ENCODE measurements around the gene DNAH17.

Gene DNAH17

DNA sequence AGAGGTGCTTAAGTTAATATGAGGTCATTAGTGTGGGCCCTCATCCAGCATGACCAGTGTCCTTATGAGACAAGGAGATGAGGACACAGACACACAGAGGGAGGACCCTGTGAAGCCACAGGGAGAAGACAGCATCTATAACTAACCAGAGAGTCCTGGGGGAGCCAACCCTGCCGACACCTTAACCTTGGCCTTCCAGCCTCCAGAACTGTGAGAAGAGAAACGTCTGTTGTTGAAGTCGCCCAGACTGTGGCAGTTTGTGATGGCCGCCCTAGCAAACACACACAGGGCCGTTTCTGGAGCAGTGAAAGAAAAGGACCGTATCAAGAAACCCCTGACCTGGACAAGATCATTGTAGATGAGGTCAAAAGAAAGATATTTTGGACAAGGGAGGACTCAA lies 26.7 kb downstream of the DNAH17 start:
- H3K27ac ChIP-seq, result no peak overlapping the region
- DNase-seq (ENCODE audit: low spot score), result no peak
- TF ChIP-seq, protein P1, sequence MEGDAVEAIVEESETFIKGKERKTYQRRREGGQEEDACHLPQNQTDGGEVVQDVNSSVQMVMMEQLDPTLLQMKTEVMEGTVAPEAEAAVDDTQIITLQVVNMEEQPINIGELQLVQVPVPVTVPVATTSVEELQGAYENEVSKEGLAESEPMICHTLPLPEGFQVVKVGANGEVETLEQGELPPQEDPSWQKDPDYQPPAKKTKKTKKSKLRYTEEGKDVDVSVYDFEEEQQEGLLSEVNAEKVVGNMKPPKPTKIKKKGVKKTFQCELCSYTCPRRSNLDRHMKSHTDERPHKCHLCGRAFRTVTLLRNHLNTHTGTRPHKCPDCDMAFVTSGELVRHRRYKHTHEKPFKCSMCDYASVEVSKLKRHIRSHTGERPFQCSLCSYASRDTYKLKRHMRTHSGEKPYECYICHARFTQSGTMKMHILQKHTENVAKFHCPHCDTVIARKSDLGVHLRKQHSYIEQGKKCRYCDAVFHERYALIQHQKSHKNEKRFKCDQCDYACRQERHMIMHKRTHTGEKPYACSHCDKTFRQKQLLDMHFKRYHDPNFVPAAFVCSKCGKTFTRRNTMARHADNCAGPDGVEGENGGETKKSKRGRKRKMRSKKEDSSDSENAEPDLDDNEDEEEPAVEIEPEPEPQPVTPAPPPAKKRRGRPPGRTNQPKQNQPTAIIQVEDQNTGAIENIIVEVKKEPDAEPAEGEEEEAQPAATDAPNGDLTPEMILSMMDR (IDR thresholded peaks at IDR 0.05), result no peak
- no peak overlapping the region for H3K4me3 ChIP-seq

DNA sequence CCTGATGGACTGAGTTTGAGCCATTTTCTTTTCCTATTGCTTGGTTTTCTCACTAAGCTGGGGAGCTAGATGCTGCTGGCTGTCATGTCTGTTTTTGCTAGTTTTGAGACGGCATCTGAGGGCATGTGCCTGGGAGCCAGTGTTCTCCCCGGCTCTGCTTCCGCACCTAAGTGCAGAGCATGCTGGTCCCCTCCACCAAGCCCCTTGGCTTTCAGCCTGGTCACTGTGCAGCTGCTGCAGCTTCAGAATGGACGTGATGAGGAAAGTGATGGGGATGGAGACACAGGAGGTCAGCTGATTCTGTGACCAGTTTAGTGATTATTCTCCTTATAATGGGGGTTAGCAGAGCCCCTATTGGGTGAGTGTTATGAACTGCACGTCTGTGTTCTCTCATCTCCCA lies 28.5 kb downstream of the DNAH17 start:
- H3K27ac ChIP-seq, result no peak overlapping the region
- no peak for DNase-seq (ENCODE audit: low spot score)
- TF ChIP-seq, protein P1 (IDR thresholded peaks at IDR 0.05), result no peak
- no peak overlapping the region for H3K4me3 ChIP-seq

DNA sequence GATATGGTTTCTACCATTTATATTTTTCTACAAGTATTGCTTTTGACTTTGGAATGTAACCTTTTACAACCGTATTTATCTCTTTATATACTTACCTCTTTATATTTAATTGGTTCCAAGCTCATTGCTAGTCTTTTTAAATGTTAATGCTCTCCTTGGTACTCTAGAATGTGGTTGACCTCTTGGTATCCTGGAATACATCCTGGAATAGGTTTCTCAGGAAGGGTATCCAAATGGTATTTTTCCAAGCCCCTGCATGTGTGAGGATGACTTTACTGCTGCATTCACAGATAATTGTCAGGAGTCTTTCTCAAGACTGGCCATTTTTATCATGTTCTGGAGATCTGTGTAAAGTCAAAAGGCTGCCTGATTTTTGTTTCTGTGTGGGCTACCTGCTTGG lies 30.2 kb downstream of the DNAH17 start:
- TF ChIP-seq, protein P1 (IDR thresholded peaks at IDR 0.05), result no peak
- no peak overlapping the region for H3K4me3 ChIP-seq
- no peak overlapping the region for H3K27ac ChIP-seq
- DNase-seq (ENCODE audit: low spot score), result no peak

DNA sequence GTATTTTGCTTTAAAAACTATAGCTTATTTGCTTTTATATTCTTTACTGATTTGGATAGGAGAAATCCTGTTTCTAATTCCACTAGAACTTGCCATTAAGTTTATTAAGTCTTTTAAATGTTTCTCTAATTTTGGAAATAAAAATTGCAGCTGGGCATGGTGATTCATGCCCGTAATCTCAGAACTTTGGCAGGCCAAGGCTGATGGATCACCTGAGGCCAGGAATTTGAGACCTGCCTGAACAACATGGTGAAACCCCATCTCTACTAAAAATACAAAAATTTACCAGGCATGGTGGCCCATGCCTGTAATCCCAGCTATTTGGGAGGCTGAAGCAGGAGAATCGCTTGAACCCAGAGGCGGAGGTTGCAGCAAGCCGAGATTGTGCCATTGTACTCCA lies 30.7 kb downstream of the DNAH17 start:
- no peak for DNase-seq (ENCODE audit: low spot score)
- Histone ChIP-seq H3K4me3 (no peak overlapping the region), H3K27ac (no peak overlapping the region)
- TF ChIP-seq, protein P1 (IDR thresholded peaks at IDR 0.05), result no peak

DNA sequence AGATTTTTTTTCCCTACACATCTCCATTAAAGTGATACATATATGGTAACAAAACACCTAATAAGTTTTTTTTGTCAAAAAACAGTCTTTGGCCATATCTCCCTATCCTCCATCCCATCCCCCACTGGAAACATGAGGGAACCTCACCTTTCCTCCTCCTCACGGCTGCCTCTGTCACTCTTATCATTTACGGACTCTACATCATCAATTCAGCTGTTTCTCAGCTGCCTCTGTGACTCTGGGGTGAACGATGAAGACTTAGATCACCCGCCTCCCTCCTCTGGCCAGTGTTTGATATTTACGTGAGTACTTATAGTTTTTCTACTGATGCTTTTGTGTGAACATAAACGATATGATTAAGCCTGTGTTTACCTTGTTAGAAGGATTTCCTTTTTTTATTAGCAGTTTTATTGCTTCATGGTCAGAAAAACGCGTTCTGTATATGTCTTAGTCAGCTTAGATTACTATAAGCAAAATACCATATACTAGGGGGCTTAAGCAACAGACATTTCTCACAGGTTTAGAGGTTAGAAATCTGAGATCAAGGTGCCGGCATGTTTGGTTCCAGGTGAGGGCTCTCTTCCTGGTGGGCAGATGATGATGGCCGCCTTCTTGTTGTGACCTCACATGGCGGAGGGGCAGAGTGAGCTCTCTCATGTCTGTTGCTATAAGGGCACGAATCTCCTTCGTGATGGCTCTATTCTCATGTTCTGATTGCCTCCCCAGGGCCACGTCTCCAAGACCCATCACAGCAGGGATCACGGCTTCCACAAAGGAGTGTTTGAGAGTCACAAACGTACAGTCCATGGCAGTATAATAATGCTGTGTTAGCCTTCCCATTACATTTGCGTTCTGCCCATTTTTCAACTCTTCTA lies 32.1 kb downstream of the DNAH17 start:
- H3K27ac ChIP-seq, result no peak overlapping the region
- no peak for DNase-seq (ENCODE audit: low spot score)
- no peak overlapping the region for H3K4me3 ChIP-seq
- TF ChIP-seq, protein P1 (IDR thresholded peaks at IDR 0.05), result no peak

DNA sequence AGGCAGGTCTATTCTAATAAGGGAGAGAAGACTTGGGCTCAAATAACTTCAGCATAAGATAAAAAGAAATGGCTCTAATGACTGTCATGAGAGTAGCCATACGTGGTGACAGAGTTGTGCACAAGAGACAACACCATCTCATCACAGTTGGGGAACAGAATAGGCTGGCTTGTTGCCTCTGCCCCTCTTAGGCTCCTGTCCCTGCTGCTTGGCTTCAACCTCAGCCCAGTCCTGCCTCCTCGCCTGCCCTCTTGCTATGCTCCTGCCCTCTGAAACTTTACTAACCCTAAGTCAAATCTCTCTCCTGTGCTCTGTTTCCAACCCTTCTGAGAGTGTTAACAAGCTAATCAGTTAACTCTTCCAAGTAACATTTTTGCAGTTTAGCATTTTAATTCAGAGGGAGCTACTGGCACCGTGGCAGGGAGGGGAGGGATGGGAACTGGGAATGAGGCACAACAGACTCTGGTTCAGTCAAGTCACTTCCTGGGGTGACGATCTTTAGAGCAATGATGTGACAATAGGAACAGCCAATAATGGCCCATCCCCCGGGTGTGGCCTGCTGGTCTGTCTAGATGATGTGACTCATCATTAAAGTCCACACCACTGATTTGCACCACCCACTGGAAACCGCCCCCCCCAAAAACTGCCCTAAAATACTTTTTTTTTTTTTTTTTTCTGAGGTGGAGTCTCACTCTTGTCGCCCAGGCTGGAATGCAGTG lies 35.5 kb downstream of the DNAH17 start:
- DNase-seq (ENCODE audit: low spot score), result no peak
- Histone ChIP-seq H3K27ac (no peak overlapping the region), H3K4me3 (no peak overlapping the region)
- TF ChIP-seq, protein P1 (IDR thresholded peaks at IDR 0.05), result no peak
